Non-pigmented ciliary epithelial cell (primary cell): Measurements from ENCODE around the gene HRG.

Experiments
- DNase-seq: peaks from one replicate; pipeline ENCODE4 v3.0.0-alpha.2; 2010; ENCODE audit warnings: low read depth

HRG gene

GRCh38 chr3:186638259-186638658 is 27.6 kb upstream of the HRG start:
- no peak for DNase-seq

- no peak for DNase-seq
Measured at GRCh38 chr3:186639778-186640472, 25.9 kb upstream of the HRG start, which contains the start of gene FETUB. Gene FETUB (plus strand): TSS chr3:186640399. CDS start chr3:186640461, 62 bp downstream.

GRCh38 chr3:186640473-186640818 is 25.4 kb upstream of the HRG start:
- no peak for DNase-seq

GRCh38 chr3:186640929-186641328 is 24.9 kb upstream of the HRG start:
- DNase-seq: no peak

- no peak for DNase-seq
Measured at GRCh38 chr3:186642014-186642413, 23.8 kb upstream of the HRG start.

- DNase-seq: no peak
Measured at GRCh38 chr3:186643493-186643892, 22.3 kb upstream of the HRG start.

GRCh38 chr3:186644683-186645082 is 21.1 kb upstream of the HRG start:
- no peak for DNase-seq

- no peak for DNase-seq
Measured at GRCh38 chr3:186646106-186646505, 19.7 kb upstream of the HRG start.

- no peak for DNase-seq
Measured at GRCh38 chr3:186646841-186647240, 19.0 kb upstream of the HRG start.

- no peak for DNase-seq
Measured at GRCh38 chr3:186648851-186649250, 17.0 kb upstream of the HRG start.

GRCh38 chr3:186651678-186652215 is 14.1 kb upstream of the HRG start:
- no peak for DNase-seq

- no peak for DNase-seq
Measured at GRCh38 chr3:186653080-186653707, 12.6 kb upstream of the HRG start.

- no peak for DNase-seq
Measured at GRCh38 chr3:186653984-186654383, 11.8 kb upstream of the HRG start.

- DNase-seq: no peak
Measured at GRCh38 chr3:186663361-186664118, 2.3 kb upstream of the HRG start.

- no peak for DNase-seq
Measured at GRCh38 chr3:186664119-186664495, 1.7 kb upstream of the HRG start.

GRCh38 chr3:186664506-186664905 is 1.3 kb upstream of the HRG start:
- no peak for DNase-seq

- no peak for DNase-seq
Measured at GRCh38 chr3:186668426-186668825, 2.6 kb downstream of the HRG start.

- DNase-seq: no peak
Measured at GRCh38 chr3:186669378-186670084, 3.7 kb downstream of the HRG start.

- no peak for DNase-seq
Measured at GRCh38 chr3:186670155-186670554, 4.3 kb downstream of the HRG start.

GRCh38 chr3:186671051-186671450 is 5.2 kb downstream of the HRG start:
- no peak for DNase-seq

GRCh38 chr3:186678604-186679003 is 12.8 kb downstream of the HRG start:
- no peak for DNase-seq

GRCh38 chr3:186679151-186679550 is 13.3 kb downstream of the HRG start:
- no peak for DNase-seq
